Ramos (cell line): ENCODE results near the gene TMEM127.
"Not testable (repeated sequence)": the region's sequence is repeated elsewhere in the genome, so short reads cannot be mapped to it uniquely, and the experiment has no call there.

Source experiments
- in situ Hi-C: fragments of 300-500 bp; cut with MboI; formaldehyde crosslinking; loops from one replicate; pipeline ENCODE4 v1.14.3; 2022; ENCODE audit warnings: low sequenced_read_pairs; ENCODE audit not compliant: unreplicated experiment

TMEM127 gene

GRCh38 chr2:96243843-96244242 lies 22.0 kb downstream of the TMEM127 start:
- in situ Hi-C loops, result no loop called here

GRCh38 chr2:96241900-96242611 lies 23.7 kb downstream of the TMEM127 start:
- in situ Hi-C loops, result no loop called here

- in situ Hi-C loops, result no loop called here
These were observed 24.6 kb downstream of the TMEM127 start for GRCh38 chr2:96241227-96241626.

- in situ Hi-C loops, result no loop called here
These were observed 25.3 kb downstream of the TMEM127 start for GRCh38 chr2:96240341-96241038.

GRCh38 chr2:96239745-96240264 lies 26.0 kb downstream of the TMEM127 start:
- in situ Hi-C loops, result no loop called here

- in situ Hi-C loops, result no loop called here
These were observed 26.7 kb downstream of the TMEM127 start for GRCh38 chr2:96239091-96239490.

- in situ Hi-C loops, result no loop called here
These were observed 27.5 kb downstream of the TMEM127 start for GRCh38 chr2:96238266-96238665.

- in situ Hi-C loops, result no loop called here
These were observed 28.9 kb downstream of the TMEM127 start for GRCh38 chr2:96236882-96237281.

GRCh38 chr2:96233880-96234316 lies 31.9 kb downstream of the TMEM127 start:
- in situ Hi-C loops, result no loop called here

GRCh38 chr2:96233436-96233835 lies 32.4 kb downstream of the TMEM127 start:
- in situ Hi-C loops, result no loop called here

GRCh38 chr2:96231316-96231715 lies 34.5 kb downstream of the TMEM127 start:
- in situ Hi-C loops, result no loop called here

GRCh38 chr2:96225016-96225533 lies 40.7 kb downstream of the TMEM127 start:
- in situ Hi-C loops, result no loop called here

- in situ Hi-C loops, result not testable (repeated sequence)
These were observed 44.7 kb downstream of the TMEM127 start for GRCh38 chr2:96221106-96221505.

- in situ Hi-C loops, result not testable (repeated sequence)
These were observed 45.8 kb downstream of the TMEM127 start for GRCh38 chr2:96219959-96220358.

GRCh38 chr2:96218508-96219131 lies 47.2 kb downstream of the TMEM127 start:
- in situ Hi-C loops, result no loop called here

- in situ Hi-C loops, result no loop called here
These were observed 51.2 kb downstream of the TMEM127 start for GRCh38 chr2:96214554-96214953.

GRCh38 chr2:96213379-96213778 lies 52.4 kb downstream of the TMEM127 start:
- in situ Hi-C loops, result no loop called here

GRCh38 chr2:96212339-96212738 lies 53.5 kb downstream of the TMEM127 start:
- in situ Hi-C loops, result no loop called here

- in situ Hi-C loops, result no loop called here
These were observed 56.1 kb downstream of the TMEM127 start for GRCh38 chr2:96209729-96210085.

GRCh38 chr2:96209011-96209728 lies 56.6 kb downstream of the TMEM127 start:
- in situ Hi-C loops, result no loop called here
